Ascending aorta (tissue), 2 donors: ENCODE results near the gene TLK2. TPM values are rescaled to one million over a fixed set of nuclear protein-coding genes. Genes with fewer than 3 reads are reported as not detected.

ENCODE experiments used
- DNase-seq, 2 donors: peaks; one replicate each; pipeline ENCODE4 v3.0.0-alpha.2; 2019; ENCODE audit warnings: low spot score in 2 of 2
- H3K27ac ChIP-seq, 2 donors: fragments of 200-600 bp; sonication (generic); one replicate each; pipeline ENCODE4 v1.5.1; 2016 to 2017; ENCODE audit warnings: mild to moderate bottlenecking in 1 of 2
- H3K27me3 ChIP-seq: fragments of 200-600 bp; sonication (generic); one replicate; pipeline ENCODE4 v1.5.1; 2017
- H3K36me3 ChIP-seq, 2 donors: fragments of 200-600 bp; sonication (generic); one replicate each; pipeline ENCODE4 v1.5.1; 2016
- H3K4me1 ChIP-seq, 2 donors: fragments of 200-600 bp; sonication (generic); one replicate each; pipeline ENCODE4 v1.5.1; 2016 to 2017; ENCODE audit warnings: mild to moderate bottlenecking in 1 of 2
- H3K4me3 ChIP-seq, 2 donors: fragments of 200-600 bp; sonication (generic); one replicate each; pipeline ENCODE4 v1.5.1; 2016 to 2017; ENCODE audit warnings: mild to moderate bottlenecking in 1 of 2
- H3K9me3 ChIP-seq, 2 donors: fragments of 200-600 bp; sonication (generic); one replicate each; pipeline ENCODE4 v1.5.1; 2016
- intact Hi-C: fragments of 100-400 bp; cut with DNase I; formaldehyde crosslinking; loops from one replicate; pipeline ENCODE4 v1.15.1; 2023
- total RNA-seq: library from RNA; depleted of rRNA; stranded (reverse); fragments of >200 nt; gene quantifications from one replicate; pipeline ENCODE4 v1.1.0, GENCODE V29; 2016
- TF ChIP-seq, protein P1 (sequence below), 3 experiments: fragments of 200-600 bp in 2 of 3; fragments of 450-650 bp in 1 of 3; sonication (generic) in 2 of 3; IDR thresholded peaks; one replicate each; pipeline ENCODE4 v1.5.1; 2016 to 2019; ENCODE audit warnings: antibody characterized with exemption in 3 of 3, mild to moderate bottlenecking in 1 of 3, moderate library complexity in 1 of 3

TLK2 gene
- total RNA-seq, 1 donor from 2014 or later, result 11.3 TPM

DNA sequence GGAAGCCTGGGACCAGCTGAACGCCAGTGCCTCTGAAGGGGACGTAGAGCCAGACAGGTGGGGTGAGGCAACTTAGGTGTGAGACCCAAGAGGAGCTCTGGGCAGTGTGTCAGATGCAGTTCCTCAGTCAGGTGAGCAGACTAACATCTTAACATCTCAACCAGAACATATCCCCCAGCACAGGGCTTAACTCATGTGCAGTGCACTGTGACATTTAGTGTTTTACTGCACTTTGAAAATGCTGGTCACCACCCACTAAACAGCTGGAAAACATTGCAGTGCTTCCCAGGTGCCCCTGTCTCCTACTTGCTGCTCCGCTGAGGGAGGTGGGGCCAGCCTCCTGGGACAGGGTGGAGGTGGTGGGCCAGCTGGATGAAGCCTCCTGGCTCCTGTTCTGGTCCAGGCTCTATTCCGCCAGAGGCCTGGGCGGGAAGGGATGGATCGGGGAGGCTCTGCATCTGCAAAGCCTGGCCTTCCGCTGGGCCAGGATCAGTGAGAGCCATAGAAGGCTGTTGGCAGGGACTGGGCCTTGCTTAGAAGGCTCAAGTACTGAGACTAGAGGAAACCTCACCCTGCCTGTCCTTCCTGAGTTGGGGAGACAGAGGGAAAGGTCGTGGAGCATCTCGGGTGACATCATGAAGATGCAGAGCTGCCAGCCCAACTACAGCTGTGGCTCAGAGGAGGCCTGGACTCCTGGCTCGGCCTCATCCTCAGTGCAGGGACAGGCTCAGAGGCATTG, 141.0 kb downstream of the TLK2 start:
- H3K27ac ChIP-seq, result no peak overlapping the region

DNA sequence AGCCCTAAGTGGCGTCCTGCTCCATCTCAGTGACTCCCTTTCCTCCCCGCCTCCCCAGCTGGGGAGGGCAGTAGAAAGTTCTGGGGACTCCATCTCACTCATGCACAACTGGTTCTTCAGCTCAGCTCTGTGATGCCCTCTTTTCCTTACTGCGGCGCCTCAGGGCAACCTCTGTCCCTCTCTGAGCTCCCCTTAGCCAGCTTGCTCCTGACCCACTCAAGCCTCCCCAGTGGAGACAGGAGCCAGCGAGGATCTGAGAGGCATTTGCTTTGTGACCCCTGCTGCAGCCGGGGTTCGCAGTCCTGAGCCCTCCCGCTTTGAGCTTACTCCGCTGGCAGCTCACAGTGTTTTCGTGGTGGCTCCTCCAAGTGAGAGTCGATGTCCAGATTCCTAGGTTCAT, 142.6 kb downstream of the TLK2 start:
- intact Hi-C loops, result no loop called here
- no peak overlapping the region for H3K4me3 ChIP-seq

More for the DNA sequence above, 141.0 kb downstream of the TLK2 start:
- Histone ChIP-seq H3K4me1 (no peaks in the 10 kb centered on the region), H3K27me3 (no peaks in the 10 kb centered on the region), H3K36me3 (peaks cover 2 to 14% of the 10 kb centered on the region in 2 donors), H3K9me3 (no peaks in the 10 kb centered on the region), H3K4me3 (no peak overlapping the region)
- intact Hi-C loops, result no loop called here
- TF ChIP-seq, protein P1, sequence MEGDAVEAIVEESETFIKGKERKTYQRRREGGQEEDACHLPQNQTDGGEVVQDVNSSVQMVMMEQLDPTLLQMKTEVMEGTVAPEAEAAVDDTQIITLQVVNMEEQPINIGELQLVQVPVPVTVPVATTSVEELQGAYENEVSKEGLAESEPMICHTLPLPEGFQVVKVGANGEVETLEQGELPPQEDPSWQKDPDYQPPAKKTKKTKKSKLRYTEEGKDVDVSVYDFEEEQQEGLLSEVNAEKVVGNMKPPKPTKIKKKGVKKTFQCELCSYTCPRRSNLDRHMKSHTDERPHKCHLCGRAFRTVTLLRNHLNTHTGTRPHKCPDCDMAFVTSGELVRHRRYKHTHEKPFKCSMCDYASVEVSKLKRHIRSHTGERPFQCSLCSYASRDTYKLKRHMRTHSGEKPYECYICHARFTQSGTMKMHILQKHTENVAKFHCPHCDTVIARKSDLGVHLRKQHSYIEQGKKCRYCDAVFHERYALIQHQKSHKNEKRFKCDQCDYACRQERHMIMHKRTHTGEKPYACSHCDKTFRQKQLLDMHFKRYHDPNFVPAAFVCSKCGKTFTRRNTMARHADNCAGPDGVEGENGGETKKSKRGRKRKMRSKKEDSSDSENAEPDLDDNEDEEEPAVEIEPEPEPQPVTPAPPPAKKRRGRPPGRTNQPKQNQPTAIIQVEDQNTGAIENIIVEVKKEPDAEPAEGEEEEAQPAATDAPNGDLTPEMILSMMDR (IDR thresholded peaks at IDR 0.05), result no peak
- no peak for DNase-seq

DNA sequence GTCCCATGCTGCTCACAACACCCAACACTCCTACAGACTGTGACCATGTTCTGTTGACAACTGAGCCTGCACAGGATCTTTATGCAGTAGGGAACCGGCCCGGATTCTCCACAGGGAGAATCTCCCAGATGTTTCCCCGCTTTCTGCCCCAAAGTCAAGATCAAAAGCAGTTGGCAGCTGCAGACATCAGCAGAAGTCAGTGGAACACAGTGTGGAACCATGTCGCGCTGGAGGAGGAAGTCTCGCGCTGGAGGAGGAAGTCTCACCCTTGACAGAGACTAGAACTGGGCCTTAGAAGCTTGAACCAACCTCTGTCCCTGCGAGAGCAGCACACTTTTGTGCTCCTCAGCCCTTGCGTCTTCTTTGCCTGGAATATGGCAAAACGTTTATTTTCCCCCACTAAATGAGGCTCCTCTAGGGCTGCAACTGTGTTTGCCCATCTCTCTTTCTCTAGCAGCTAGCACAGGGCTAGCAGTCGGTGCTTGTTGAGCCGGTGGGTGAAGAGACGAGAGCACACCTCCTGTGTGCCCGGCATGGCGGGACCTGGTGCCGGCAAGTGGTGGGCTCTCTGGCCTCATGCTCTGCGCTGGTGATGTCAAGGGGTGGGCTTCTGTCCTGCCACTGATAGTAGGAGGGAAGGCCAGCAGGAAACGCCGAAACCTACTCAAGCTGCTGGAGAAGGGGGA, 146.7 kb downstream of the TLK2 start:
- H3K4me3 ChIP-seq, result no peak overlapping the region
- H3K9me3 ChIP-seq, result no peaks in the 10 kb centered on the region
- TF ChIP-seq, protein P1 (IDR thresholded peaks at IDR 0.05), result no peak
- H3K4me1 ChIP-seq, result peaks cover 3 to 4% of the 10 kb centered on the region in 2 donors
- intact Hi-C loops, result loop anchor here (5.0 kb wide), 1 partner anchor 57 kb away; no protein-coding TSS in a partner anchor
- no peaks in the 10 kb centered on the region for H3K36me3 ChIP-seq
- H3K27ac ChIP-seq, result peak overlapping the region in 1 of 2 donors; percentile 98
- peak in 1 of 2 donors; percentile 55 for DNase-seq
- no peaks in the 10 kb centered on the region for H3K27me3 ChIP-seq

More for the DNA sequence above, 142.6 kb downstream of the TLK2 start:
- TF ChIP-seq, protein P1 (IDR thresholded peaks at IDR 0.05), result no peak
- H3K36me3 ChIP-seq, result peaks cover 0 to 2% of the 10 kb centered on the region in 2 donors
- no peaks in the 10 kb centered on the region for H3K27me3 ChIP-seq
- H3K4me1 ChIP-seq, result no peaks in the 10 kb centered on the region
- H3K9me3 ChIP-seq, result no peaks in the 10 kb centered on the region
- DNase-seq, result no peak
- no peak overlapping the region for H3K27ac ChIP-seq

DNA sequence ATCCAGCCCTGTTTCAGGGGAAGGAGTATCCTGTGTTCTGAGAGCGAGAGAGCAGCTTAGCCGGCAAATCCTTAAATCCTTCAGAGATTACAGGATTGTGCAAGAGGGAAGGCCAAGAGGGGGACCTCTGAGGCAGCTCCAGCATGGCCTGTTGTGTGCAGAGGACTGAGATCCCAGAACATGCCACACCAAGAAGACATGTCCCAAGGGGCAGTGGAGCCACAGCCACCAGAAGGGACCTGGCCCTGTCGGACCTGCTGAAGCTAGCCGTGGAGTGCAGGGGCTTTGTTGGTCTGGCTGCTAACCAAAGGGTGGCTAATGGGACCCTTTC, 147.2 kb downstream of the TLK2 start:
- H3K4me1 ChIP-seq, result peaks cover 3 to 9% of the 10 kb centered on the region in 2 donors

DNA sequence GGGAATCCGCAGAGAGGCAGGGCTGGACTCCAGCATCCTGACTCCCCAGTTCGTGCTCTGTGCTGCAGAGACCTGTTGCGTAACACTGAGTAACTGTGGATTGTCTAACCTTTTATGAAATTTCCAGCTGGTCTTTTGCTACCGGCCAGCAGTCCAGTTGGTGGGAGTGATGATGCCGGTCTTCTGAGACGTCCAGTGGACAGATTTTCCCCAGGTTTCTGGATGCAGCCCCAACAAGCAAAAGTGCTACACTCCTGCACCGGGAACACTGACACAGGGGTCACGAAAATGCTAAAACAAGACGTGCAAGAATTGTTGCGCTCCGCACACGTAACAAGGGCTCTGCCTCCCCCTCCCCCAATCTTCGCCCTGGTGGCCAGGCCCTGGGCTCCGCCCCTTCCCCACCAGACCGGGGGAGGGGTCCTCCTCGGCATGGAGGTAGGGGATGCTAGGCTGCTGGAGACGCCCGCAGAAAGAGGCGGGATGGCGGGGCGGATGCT, 148.1 kb downstream of the TLK2 start:
- H3K9me3 ChIP-seq, result no peaks in the 10 kb centered on the region
- intact Hi-C loops, result loop anchor here (1.0 to 5.0 kb wide), 2 partner anchors 26 to 56 kb away; no protein-coding TSS in a partner anchor
- TF ChIP-seq, protein P1 (IDR thresholded peaks at IDR 0.05), result no peak
- peaks cover 3 to 13% of the 10 kb centered on the region in 2 donors for H3K4me1 ChIP-seq
- H3K4me3 ChIP-seq, result peak overlapping the region; percentile 68 to 78
- peak overlapping the region; percentile 83 to 98 for H3K27ac ChIP-seq
- DNase-seq, result peak in 1 of 2 donors; percentile 84
- no peaks in the 10 kb centered on the region for H3K27me3 ChIP-seq
- no peaks in the 10 kb centered on the region for H3K36me3 ChIP-seq

More for the DNA sequence above, 147.2 kb downstream of the TLK2 start:
- Histone ChIP-seq H3K9me3 (no peaks in the 10 kb centered on the region), H3K27ac (peak overlapping the region; percentile 83 to 98), H3K27me3 (no peaks in the 10 kb centered on the region), H3K36me3 (no peaks in the 10 kb centered on the region), H3K4me3 (no peak overlapping the region)
- intact Hi-C loops, result loop anchor here (5.0 kb wide), 1 partner anchor 56 kb away; no protein-coding TSS in a partner anchor
- DNase-seq, result peak in 1 of 2 donors; percentile 59
- TF ChIP-seq, protein P1 (IDR thresholded peaks at IDR 0.05), result no peak
